Cardiac muscle cell (in vitro differentiated cells and primary cell): ENCODE results near the gene UCP2. TPM values are rescaled to one million over a fixed set of nuclear protein-coding genes. Genes with fewer than 3 reads are reported as not detected.

Source experiments
- DNase-seq, 2 donors: peaks; one replicate each; pipeline versions ENCODE4 v3.0.0 to v3.0.0-alpha.2; 2010 to 2017; ENCODE audit warnings: low read depth in 1 of 2, low spot score in 1 of 2
- H3K27ac ChIP-seq: fragments of 200-600 bp; sonication (generic); 2 replicates; pipeline ENCODE4 v1.5.1; 2016
- H3K27me3 ChIP-seq: fragments of 200-600 bp; sonication (generic); 2 replicates; pipeline ENCODE4 v1.6.0; 2016; ENCODE audit warnings: control low read depth
- H3K36me3 ChIP-seq: fragments of 200-600 bp; sonication (generic); 2 replicates; pipeline ENCODE4 v1.5.1; 2016; ENCODE audit warnings: control low read depth
- H3K4me1 ChIP-seq: fragments of 200-600 bp; sonication (generic); 2 replicates; pipeline ENCODE4 v1.8.1; 2017; ENCODE audit warnings: low read depth, mild to moderate bottlenecking, mixed run types
- H3K4me3 ChIP-seq: fragments of 200-600 bp; sonication (generic); 2 replicates; pipeline ENCODE4 v1.5.1; 2016; ENCODE audit warnings: mild to moderate bottlenecking
- H3K9me3 ChIP-seq: fragments of 200-600 bp; sonication (generic); 2 replicates; pipeline ENCODE4 v1.5.1; 2017; ENCODE audit warnings: low read depth, mild to moderate bottlenecking, control low read depth
- polyA plus RNA-seq: library from polyadenylated mRNA; unstranded; fragments of >200 nt; fragmentation: Nextera tagmentation; extraction: Ambion mirVana; gene quantifications from 2 replicates; pipeline ENCODE4 v1.2.1, GENCODE V29; 2016
- total RNA-seq: library from RNA; depleted of rRNA; stranded (reverse); fragments of >200 nt; gene quantifications from 2 replicates; pipeline ENCODE4 v1.2.3, GENCODE V29; 2016
- TF ChIP-seq, protein P1 (sequence below): IDR thresholded peaks from 2 replicates; pipeline ENCODE4 v1.5.1; 2012; ENCODE audit warnings: low read depth, mild to moderate bottlenecking, low read length

The UCP2 gene
- total and polyA plus RNA-seq, 2 experiments from 2014 or later: 25.9 to 34.8 TPM

DNA sequence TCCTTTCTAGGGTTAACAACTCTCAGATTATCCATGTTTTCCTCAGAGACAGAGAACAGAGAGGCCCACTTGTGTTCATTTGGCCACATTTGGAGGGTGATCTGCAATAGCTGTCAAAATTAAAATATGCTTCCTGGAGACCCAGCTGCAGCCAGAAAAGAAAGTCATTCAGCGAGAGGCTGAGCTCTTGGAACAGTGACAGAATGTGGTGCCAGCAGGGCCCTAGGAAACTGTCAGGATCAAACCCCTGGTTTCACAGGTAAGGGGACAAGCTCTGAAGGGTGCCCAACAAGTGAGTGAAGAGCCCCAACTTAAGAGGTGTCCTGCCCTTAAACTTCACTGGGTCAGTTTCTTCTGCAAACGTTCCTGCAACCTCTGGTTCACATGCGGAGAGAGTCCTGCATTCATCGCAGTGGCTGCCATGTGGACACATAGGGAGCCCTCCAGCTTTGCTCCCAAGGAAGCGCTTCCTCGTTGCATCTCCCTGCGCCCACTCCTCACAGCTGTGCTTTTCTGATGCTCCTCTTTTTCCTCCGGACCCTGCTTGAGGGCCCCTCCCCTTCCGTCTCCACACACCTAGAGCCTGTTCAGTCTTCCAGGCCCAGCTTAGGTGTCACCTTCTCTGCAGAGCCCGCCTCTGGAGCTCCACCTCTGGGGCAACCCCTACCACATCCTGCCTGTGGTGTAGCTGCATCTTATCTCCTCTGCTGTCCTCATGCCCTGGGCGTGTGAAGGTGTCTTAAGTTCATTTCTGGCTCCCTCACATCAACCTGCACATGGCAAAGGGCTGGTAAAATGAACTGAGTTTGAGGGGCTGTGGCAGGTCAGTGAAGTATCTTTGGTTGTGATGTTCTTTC, 22.3 kb upstream of the UCP2 start:
- Histone ChIP-seq H3K27ac (no peak overlapping the region), H3K4me1 (peaks cover 24% of the 10 kb centered on the region), H3K27me3 (no peaks in the 10 kb centered on the region), H3K4me3 (no peak overlapping the region), H3K9me3 (no peaks in the 10 kb centered on the region), H3K36me3 (peaks cover 4% of the 10 kb centered on the region)
- TF ChIP-seq, protein P1, sequence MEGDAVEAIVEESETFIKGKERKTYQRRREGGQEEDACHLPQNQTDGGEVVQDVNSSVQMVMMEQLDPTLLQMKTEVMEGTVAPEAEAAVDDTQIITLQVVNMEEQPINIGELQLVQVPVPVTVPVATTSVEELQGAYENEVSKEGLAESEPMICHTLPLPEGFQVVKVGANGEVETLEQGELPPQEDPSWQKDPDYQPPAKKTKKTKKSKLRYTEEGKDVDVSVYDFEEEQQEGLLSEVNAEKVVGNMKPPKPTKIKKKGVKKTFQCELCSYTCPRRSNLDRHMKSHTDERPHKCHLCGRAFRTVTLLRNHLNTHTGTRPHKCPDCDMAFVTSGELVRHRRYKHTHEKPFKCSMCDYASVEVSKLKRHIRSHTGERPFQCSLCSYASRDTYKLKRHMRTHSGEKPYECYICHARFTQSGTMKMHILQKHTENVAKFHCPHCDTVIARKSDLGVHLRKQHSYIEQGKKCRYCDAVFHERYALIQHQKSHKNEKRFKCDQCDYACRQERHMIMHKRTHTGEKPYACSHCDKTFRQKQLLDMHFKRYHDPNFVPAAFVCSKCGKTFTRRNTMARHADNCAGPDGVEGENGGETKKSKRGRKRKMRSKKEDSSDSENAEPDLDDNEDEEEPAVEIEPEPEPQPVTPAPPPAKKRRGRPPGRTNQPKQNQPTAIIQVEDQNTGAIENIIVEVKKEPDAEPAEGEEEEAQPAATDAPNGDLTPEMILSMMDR: no peak
- DNase-seq: no peak

DNA sequence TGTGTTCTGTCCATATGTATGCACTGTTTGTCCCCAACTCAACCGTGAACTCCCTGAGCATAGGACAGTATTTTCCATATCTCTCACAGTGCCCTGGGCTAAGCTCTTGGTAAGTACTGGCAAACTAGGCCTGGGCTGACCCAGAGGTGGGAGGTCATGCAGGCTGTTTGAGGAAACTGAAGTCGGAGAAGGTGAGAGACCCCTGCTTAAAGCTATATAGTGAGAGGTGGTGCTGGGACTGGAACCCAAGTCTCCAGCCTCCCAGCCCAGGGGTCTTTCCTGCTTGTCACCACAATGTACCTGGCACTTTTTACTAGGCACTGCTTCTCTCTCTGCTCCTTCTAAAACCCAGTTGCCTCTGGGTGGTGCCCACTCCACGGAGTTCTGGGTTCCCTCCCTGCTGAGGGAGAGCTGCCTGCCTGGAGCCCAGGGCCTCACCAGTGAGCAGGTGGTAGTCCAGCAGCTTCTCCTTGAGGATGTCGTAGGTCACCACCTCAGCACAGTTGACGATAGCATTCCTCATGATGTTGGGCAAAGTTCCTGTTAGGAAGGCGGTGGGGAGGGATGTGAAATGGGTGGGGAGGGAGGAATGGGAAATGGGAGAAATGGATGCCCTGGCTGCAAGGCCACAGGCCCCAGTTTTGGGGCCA, 21.5 kb upstream of the UCP2 start:
- TF ChIP-seq, protein P1: no peak
- Histone ChIP-seq H3K27me3 (no peaks in the 10 kb centered on the region), H3K27ac (no peak overlapping the region)

DNA sequence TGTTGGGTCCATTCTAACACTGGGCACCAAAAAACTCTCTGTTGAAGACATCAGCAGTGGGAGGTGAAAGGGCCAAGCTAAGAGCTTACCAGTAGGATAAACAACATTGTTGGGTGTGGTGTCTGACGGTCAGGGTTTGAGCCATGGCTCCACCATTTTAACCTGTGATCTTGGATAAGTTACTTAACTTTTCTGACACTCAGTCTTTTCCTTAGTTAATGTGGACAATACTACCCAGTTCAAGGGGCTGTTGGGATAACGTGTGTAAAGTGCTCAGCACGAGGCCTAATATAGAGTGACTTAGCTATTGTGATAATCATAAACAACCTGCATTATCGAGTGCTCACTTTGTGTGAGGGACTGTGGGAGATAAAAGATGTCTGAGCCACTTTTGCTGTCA, 20.2 kb upstream of the UCP2 start:
- TF ChIP-seq, protein P1: no peak
- peaks cover 2% of the 10 kb centered on the region for H3K4me1 ChIP-seq
- H3K4me3 ChIP-seq: no peak overlapping the region
- peaks cover 4% of the 10 kb centered on the region for H3K36me3 ChIP-seq
- H3K9me3 ChIP-seq: no peaks in the 10 kb centered on the region
- DNase-seq: no peak
- no peak overlapping the region for H3K27ac ChIP-seq
- H3K27me3 ChIP-seq: no peaks in the 10 kb centered on the region

More for the DNA sequence above, 21.5 kb upstream of the UCP2 start:
- Histone ChIP-seq H3K4me3 (no peak overlapping the region), H3K4me1 (peaks cover 15% of the 10 kb centered on the region), H3K36me3 (peaks cover 4% of the 10 kb centered on the region), H3K9me3 (no peaks in the 10 kb centered on the region)
- DNase-seq: no peak

DNA sequence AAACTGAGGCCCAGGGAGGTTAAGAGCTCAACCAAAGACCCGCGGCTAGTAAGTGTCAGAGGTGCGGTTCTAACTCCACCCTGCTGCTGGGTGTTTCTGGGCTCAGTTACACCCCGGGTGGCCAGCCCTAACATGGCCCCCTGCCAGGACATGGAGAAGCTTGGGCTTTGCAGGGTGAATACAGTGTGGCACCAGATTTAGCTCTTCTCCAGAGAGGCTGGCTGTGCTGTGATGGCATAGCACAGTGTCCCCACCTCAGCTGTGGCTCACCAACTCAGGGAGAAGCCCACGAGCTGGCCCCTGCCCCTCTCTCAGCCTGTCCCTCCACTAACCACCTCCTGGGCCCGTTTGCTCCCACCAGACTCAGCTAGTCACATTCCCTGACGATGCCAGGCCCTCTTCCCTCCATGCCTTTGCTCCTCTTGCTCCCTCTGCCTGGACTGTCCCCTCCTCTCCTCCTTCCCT, 19.2 kb upstream of the UCP2 start:
- H3K36me3 ChIP-seq: peaks cover 4% of the 10 kb centered on the region
- TF ChIP-seq, protein P1: no peak
- H3K4me3 ChIP-seq: no peak overlapping the region
- no peaks in the 10 kb centered on the region for H3K4me1 ChIP-seq
- no peak for DNase-seq
- H3K27me3 ChIP-seq: no peaks in the 10 kb centered on the region
- H3K27ac ChIP-seq: no peak overlapping the region
- H3K9me3 ChIP-seq: no peaks in the 10 kb centered on the region

DNA sequence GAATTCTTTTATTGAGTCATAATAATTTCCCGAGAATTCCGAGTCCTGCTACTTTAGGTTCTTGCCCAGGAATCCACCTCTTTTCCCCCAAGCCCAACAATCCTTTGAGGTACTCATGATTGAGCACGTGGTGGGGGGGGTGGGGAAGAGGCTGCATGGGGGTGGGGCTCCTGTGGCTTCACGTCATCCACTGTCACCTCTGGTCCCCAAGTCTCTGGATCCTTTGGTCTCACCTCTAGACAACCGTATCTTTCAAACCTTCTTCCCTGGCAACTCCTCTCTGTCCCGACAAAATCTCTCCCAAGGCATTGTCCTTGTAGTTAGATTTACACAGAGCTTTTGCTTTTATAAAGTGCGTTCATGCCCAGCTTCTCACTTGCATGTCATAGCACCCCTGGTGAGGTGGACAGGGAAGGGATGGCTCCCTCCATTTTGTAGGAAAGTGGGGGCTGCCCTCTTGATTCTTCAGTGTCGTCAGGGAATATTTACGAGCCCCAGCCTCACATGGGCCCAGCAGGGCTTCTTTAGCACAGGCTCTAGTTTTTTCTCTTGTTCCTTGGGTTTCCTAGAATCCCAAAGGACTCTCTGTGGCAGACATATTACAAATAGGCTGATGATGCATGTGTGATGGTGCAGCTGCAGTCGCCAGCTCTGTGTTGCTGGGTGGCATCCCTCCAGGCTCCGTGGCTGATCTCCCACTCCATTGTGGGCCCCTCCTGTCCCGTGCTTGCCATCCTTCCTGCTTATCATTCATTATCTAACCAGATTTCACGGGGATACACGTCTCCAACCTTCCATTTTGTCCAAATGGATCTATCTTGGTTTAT, 17.9 kb upstream of the UCP2 start:
- H3K36me3 ChIP-seq: peaks cover 4% of the 10 kb centered on the region
- H3K4me1 ChIP-seq: no peaks in the 10 kb centered on the region
- no peak overlapping the region for H3K4me3 ChIP-seq
- H3K27ac ChIP-seq: no peak overlapping the region
- DNase-seq: no peak
- TF ChIP-seq, protein P1: no peak
- no peaks in the 10 kb centered on the region for H3K9me3 ChIP-seq
- H3K27me3 ChIP-seq: no peaks in the 10 kb centered on the region
